IMR-90 (cell line): ENCODE data around the gene COL4A5. TPM values are rescaled to one million over a fixed set of nuclear protein-coding genes. Genes with fewer than 3 reads are reported as not detected.

ENCODE experiments used
- ATAC-seq: fragments of 200-7000 bp; cut with Tn5 transposase; 2 replicates; pipeline ENCODE4 v1.9.1; 2020; ENCODE audit warnings: low read depth, mild to moderate bottlenecking, moderate library complexity
- BruUV-seq: library from RNA; stranded (reverse); fragments of 400-500 nt; replicated peaks from 2 replicates; lab custom pipeline; 2021; lab: Mats Ljungman, UMichigan
- CTCF ChIA-PET: fragments of 300-600 bp; formaldehyde crosslinking; extraction: SDS; loops from one replicate; lab custom pipeline; 2021; ENCODE audit warnings: antibody characterized with exemption; lab: Yijun Ruan, JAX
- POLR2A ChIA-PET: fragments of 300-600 bp; sonication (Branson Sonifier 250); formaldehyde crosslinking; loops from one replicate; lab custom pipeline; 2022; ENCODE audit warnings: antibody characterized with exemption; ENCODE audit not compliant: unreplicated experiment; lab: Charles Lee
- DNase-seq: peaks from one replicate; pipeline ENCODE4 v3.0.0; 2013
- H2AFZ ChIP-seq: replicated peaks from 2 replicates; pipeline ENCODE3; 2013; ENCODE audit warnings: low read length, mild to moderate bottlenecking; ENCODE audit not compliant: poor library complexity
- H2AK5ac ChIP-seq: 2 replicates; pipeline ENCODE4 v1.6.1; 2013; ENCODE audit warnings: low read depth, low read length, inconsistent platforms
- H2AK9ac ChIP-seq: replicated peaks from 2 replicates; pipeline ENCODE3; 2013; ENCODE audit warnings: mild to moderate bottlenecking, low read depth, low read length, moderate library complexity; ENCODE audit not compliant: poor library complexity
- H2BK120ac ChIP-seq: 2 replicates; pipeline ENCODE4 v1.6.1; 2013; ENCODE audit warnings: low read depth, low read length, inconsistent platforms
- H2BK15ac ChIP-seq: 3 replicates; pipeline ENCODE4 v1.6.1; 2013; ENCODE audit warnings: low read depth, low read length, inconsistent platforms
- H2BK20ac ChIP-seq: 2 replicates; pipeline ENCODE4 v1.6.1; 2013; ENCODE audit warnings: low read depth, mild to moderate bottlenecking, inconsistent platforms, low read length, moderate library complexity
- H2BK5ac ChIP-seq: 2 replicates; pipeline ENCODE4 v1.6.1; 2013; ENCODE audit warnings: mild to moderate bottlenecking, low read depth, low read length, inconsistent platforms; ENCODE audit not compliant: poor library complexity, severe bottlenecking
- H3K14ac ChIP-seq: replicated peaks from 2 replicates; pipeline ENCODE4 v1.6.1; 2013; ENCODE audit warnings: low read depth, low read length, inconsistent platforms
- H3K18ac ChIP-seq: 2 replicates; pipeline ENCODE4 v1.6.1; 2013; ENCODE audit warnings: low read depth, low read length, control low read depth
- H3K23ac ChIP-seq: 2 replicates; pipeline ENCODE4 v1.6.1; 2013; ENCODE audit warnings: low read depth, low read length, inconsistent platforms
- H3K27ac ChIP-seq: 2 replicates; pipeline ENCODE4 v1.5.1; 2013; ENCODE audit warnings: mild to moderate bottlenecking, control low read depth, low read length; ENCODE audit not compliant: insufficient read depth
- H3K27me3 ChIP-seq: 2 replicates; pipeline ENCODE4 v1.6.1; 2013; ENCODE audit warnings: low read length; ENCODE audit not compliant: control insufficient read depth, insufficient read depth
- H3K36me3 ChIP-seq: 2 replicates; pipeline ENCODE4 v1.6.1; 2013; ENCODE audit warnings: low read length, mixed read lengths; ENCODE audit not compliant: control insufficient read depth, insufficient read depth
- H3K4ac ChIP-seq: 2 replicates; pipeline ENCODE4 v1.6.1; 2013; ENCODE audit warnings: low read depth, low read length, inconsistent platforms
- H3K4me1 ChIP-seq: 2 replicates; pipeline ENCODE4 v1.6.1; 2013; ENCODE audit warnings: low read length, mixed read lengths; ENCODE audit not compliant: control insufficient read depth, insufficient read depth
- H3K4me2 ChIP-seq: 2 replicates; pipeline ENCODE4 v1.6.1; 2013; ENCODE audit warnings: low read depth, mild to moderate bottlenecking, control low read depth, low read length, moderate library complexity
- H3K4me3 ChIP-seq: 2 replicates; pipeline ENCODE4 v1.5.1; 2013; ENCODE audit warnings: low read depth, mild to moderate bottlenecking, control low read depth, low read length, moderate library complexity; ENCODE audit not compliant: insufficient read depth
- H3K56ac ChIP-seq: 2 replicates; pipeline ENCODE4 v1.6.1; 2013; ENCODE audit warnings: low read length, inconsistent platforms; ENCODE audit not compliant: insufficient read depth; ENCODE audit errors: extremely low read depth
- H3K79me1 ChIP-seq, 2 experiments: 2 replicates each; pipeline ENCODE4 v1.6.1; 2013; ENCODE audit warnings: low read length in 2 of 2, inconsistent platforms in 1 of 2, low read depth in 1 of 2
- H3K9ac ChIP-seq: 2 replicates; pipeline ENCODE4 v1.6.1; 2013; ENCODE audit warnings: low read depth, low read length, control low read depth
- H3K9me1 ChIP-seq: 2 replicates; pipeline ENCODE4 v1.6.1; 2013; ENCODE audit warnings: low read length, inconsistent platforms; ENCODE audit not compliant: insufficient read depth
- H3K9me3 ChIP-seq: 2 replicates; pipeline ENCODE4 v1.6.1; 2013; ENCODE audit warnings: low read length; ENCODE audit not compliant: control insufficient read depth, insufficient read depth
- H4K20me1 ChIP-seq: 2 replicates; pipeline ENCODE4 v1.6.1; 2013; ENCODE audit warnings: low read length, inconsistent platforms; ENCODE audit not compliant: insufficient read depth
- H4K5ac ChIP-seq: 2 replicates; pipeline ENCODE4 v1.6.1; 2013; ENCODE audit warnings: mild to moderate bottlenecking, low read depth, low read length, control low read depth
- H4K8ac ChIP-seq, 2 experiments: 2 replicates each; pipeline ENCODE4 v1.6.1; 2013; ENCODE audit warnings: low read depth in 2 of 2, low read length in 2 of 2, control low read depth in 1 of 2, inconsistent platforms in 1 of 2
- H4K91ac ChIP-seq: 2 replicates; pipeline ENCODE4 v1.6.1; 2013; ENCODE audit warnings: low read depth, low read length, inconsistent platforms; ENCODE audit not compliant: insufficient read depth
- BHLHE40 ChIP-seq: fragments of 150-350 bp; IDR thresholded peaks from 2 replicates; pipeline ENCODE4 v1.6.1; 2016; ENCODE audit warnings: mild to moderate bottlenecking, low read depth, low read length
- CEBPB ChIP-seq: IDR thresholded peaks from 2 replicates; pipeline ENCODE4 v1.6.1; 2012; ENCODE audit warnings: low read depth, low read length, improper control_type of control experiment
- CHD1 ChIP-seq: IDR thresholded peaks from 2 replicates; pipeline ENCODE4 v1.6.1; 2012; ENCODE audit warnings: low read depth, low read length, improper control_type of control experiment
- CTCF ChIP-seq: conservative IDR thresholded peaks from 2 replicates; pipeline ENCODE4 v1.5.1; 2012; ENCODE audit warnings: mild to moderate bottlenecking, low read depth, low read length, improper control_type of control experiment
- ELK1 ChIP-seq: fragments of 150-350 bp; IDR thresholded peaks from 2 replicates; pipeline ENCODE4 v1.6.1; 2016; ENCODE audit warnings: low read depth, mild to moderate bottlenecking, low read length, moderate library complexity, borderline replicate concordance
- FOS ChIP-seq: fragments of 150-350 bp; IDR thresholded peaks from 2 replicates; pipeline ENCODE4 v1.6.1; 2016; ENCODE audit warnings: low read depth, low read length
- MAFK ChIP-seq: IDR thresholded peaks from 2 replicates; pipeline ENCODE4 v1.6.1; 2012; ENCODE audit warnings: low read depth, low read length, improper control_type of control experiment
- MAZ ChIP-seq: IDR thresholded peaks from 2 replicates; pipeline ENCODE4 v1.6.1; 2012; ENCODE audit warnings: low read depth, mild to moderate bottlenecking, low read length, improper control_type of control experiment, moderate library complexity, borderline replicate concordance
- MXI1 ChIP-seq: IDR thresholded peaks from 2 replicates; pipeline ENCODE4 v1.6.1; 2012; ENCODE audit warnings: low read depth, mild to moderate bottlenecking, low read length, moderate library complexity, borderline replicate concordance
- NFE2L2 ChIP-seq: fragments of 150-350 bp; IDR thresholded peaks from 2 replicates; pipeline ENCODE4 v1.6.1; 2016; ENCODE audit warnings: low read depth, mild to moderate bottlenecking, low read length
- POLR2A ChIP-seq: IDR thresholded peaks from 2 replicates; pipeline ENCODE4 v1.6.1; 2012; ENCODE audit warnings: mild to moderate bottlenecking, low read depth, low read length
- RAD21 ChIP-seq: IDR thresholded peaks from 2 replicates; pipeline ENCODE4 v1.6.1; 2012; ENCODE audit warnings: low read length, improper control_type of control experiment
- RCOR1 ChIP-seq: IDR thresholded peaks from 2 replicates; pipeline ENCODE4 v1.6.1; 2012; ENCODE audit warnings: mild to moderate bottlenecking, low read length, improper control_type of control experiment; ENCODE audit not compliant: insufficient replicate concordance
- RFX5 ChIP-seq: IDR thresholded peaks from 2 replicates; pipeline ENCODE4 v1.8.0; 2012; ENCODE audit warnings: low read depth, mild to moderate bottlenecking, low read length, moderate library complexity
- SMC3 ChIP-seq: fragments of 150-350 bp; IDR thresholded peaks from 2 replicates; pipeline ENCODE4 v1.6.1; 2016; ENCODE audit warnings: low read depth, mild to moderate bottlenecking, antibody characterized with exemption, low read length, moderate library complexity
- USF2 ChIP-seq: fragments of 150-350 bp; IDR thresholded peaks from 2 replicates; pipeline ENCODE4 v1.6.1; 2017; ENCODE audit warnings: mild to moderate bottlenecking, antibody characterized with exemption, low read length, low read depth
- WGBS, 2 experiments: methylation state at CpG; one replicate each; pipeline versions ENCODE4 v1.1.5 to v1.1.7; 2013; ENCODE audit warnings: missing lambda C conversion rate in 2 of 2; ENCODE audit not compliant: insufficient read length in 1 of 2; ENCODE audit errors: extremely low coverage in 2 of 2; 5-methylcytosine and 5-hydroxymethylcytosine counted together
- dilution Hi-C: fragments of 300-500 bp; cut with HindIII; formaldehyde crosslinking; loops from one replicate; pipeline ENCODE4 v1.14.3; 2018; ENCODE audit warnings: low sequenced_read_pairs; ENCODE audit not compliant: unreplicated experiment
- in situ Hi-C: fragments of 300-500 bp; cut with MboI; formaldehyde crosslinking; loops from 3 replicates; pipeline ENCODE4 v1.14.3; 2019; ENCODE audit warnings: low sequenced_read_pairs, inconsistent platforms, mixed read lengths
- intact Hi-C: fragments of 100-400 bp; cut with micrococcal nuclease; formaldehyde crosslinking; loops from 2 replicates; pipeline ENCODE4 v1.10.0; 2022
- polyA plus RNA-seq, 3 experiments: library from polyadenylated mRNA; depleted of rRNA; stranded (reverse); fragments of >200 nt; gene quantifications; 2 replicates each; pipeline ENCODE4 v1.2.3, GENCODE V29; 2012; ENCODE audit warnings: low replicate concordance in 1 of 3
- total RNA-seq: library from RNA; depleted of rRNA; stranded (reverse); fragments of >200 nt; gene quantifications from 2 replicates; pipeline ENCODE4 v1.2.3, GENCODE V29; 2012

The COL4A5 gene
- total and polyA plus RNA-seq, 2 of the 4 experiments (the other 2 are of a cell fraction) = 16.3 to 26.6 TPM

- CTCF ChIA-PET = no interaction called here
Measured at GRCh38 chrX:108420481-108420880, 19.2 kb upstream of the COL4A5 start.

More at GRCh38 chrX:108420481-108420880, 19.2 kb upstream of the COL4A5 start:
- Histone ChIP-seq H3K9me3 (no peaks in the 10 kb centered on the region), H2AK9ac (no peak overlapping the region), H3K4me2 (no peak overlapping the region), H3K27me3 (peaks cover 6% of the 10 kb centered on the region), H4K5ac (no peak overlapping the region), H2AFZ (no peak overlapping the region), H3K79me1 (no peaks in the 10 kb centered on the region), H3K9me1 (no peaks in the 10 kb centered on the region), H4K91ac (no peak overlapping the region), H3K23ac (no peak overlapping the region), H3K4ac (no peak overlapping the region), H4K8ac (no peak overlapping the region), H3K18ac (no peak overlapping the region), H2BK5ac (no peak overlapping the region), H3K36me3 (no peaks in the 10 kb centered on the region), H2AK5ac (no peak overlapping the region), H3K4me1 (no peaks in the 10 kb centered on the region), H3K56ac (no peak overlapping the region), H2BK20ac (no peak overlapping the region), H2BK15ac (no peak overlapping the region), H3K9ac (no peak overlapping the region), H3K4me3 (no peak overlapping the region), H4K20me1 (no peaks in the 10 kb centered on the region; the same call in 1 of the 2 replicates), H3K27ac (no peak overlapping the region), H2BK120ac (no peak overlapping the region), H3K14ac (no peak overlapping the region)
- BruUV-seq = no TSS peak
- in situ Hi-C loops (no loop called here), dilution Hi-C loops (no loop called here), intact Hi-C loops (no loop called here)
- TF ChIP-seq CTCF = no peak
- TF ChIP-seq MAFK = no peak
- TF ChIP-seq ELK1 = no peak
- no peak for TF ChIP-seq BHLHE40
- TF ChIP-seq RFX5 = no peak
- TF ChIP-seq USF2 = no peak
- TF ChIP-seq MXI1 = no peak
- TF ChIP-seq MAZ = no peak
- no peak for TF ChIP-seq RCOR1
- no peak for TF ChIP-seq NFE2L2
- no peak for TF ChIP-seq SMC3
- no peak for TF ChIP-seq FOS
- TF ChIP-seq CHD1 = no peak
- TF ChIP-seq RAD21 = no peak
- no peak for TF ChIP-seq CEBPB
- TF ChIP-seq POLR2A = no peak
- WGBS, 2 experiments = no CpG with 5 or more reads among the region's 1 CpG
- ATAC-seq = no peak
- POLR2A ChIA-PET = no interaction called here
- no peak for DNase-seq
